GM19463 (cell line): Measurements from ENCODE around the gene CLCNKB.
A peak's percentile ranks its signal among the peaks of the same experiment; 100 is the strongest.
"Not testable (repeated sequence)": the region's sequence is repeated elsewhere in the genome, so short reads cannot be mapped to it uniquely, and the experiment has no call there.

Experiments used
- ATAC-seq: cut with Tn5 transposase; IDR thresholded peaks from one replicate; pipeline ENCODE4 v1.9.1; 2021; ENCODE audit warnings: mild to moderate bottlenecking, moderate library complexity; ENCODE audit not compliant: unreplicated experiment

CLCNKB gene

DNA sequence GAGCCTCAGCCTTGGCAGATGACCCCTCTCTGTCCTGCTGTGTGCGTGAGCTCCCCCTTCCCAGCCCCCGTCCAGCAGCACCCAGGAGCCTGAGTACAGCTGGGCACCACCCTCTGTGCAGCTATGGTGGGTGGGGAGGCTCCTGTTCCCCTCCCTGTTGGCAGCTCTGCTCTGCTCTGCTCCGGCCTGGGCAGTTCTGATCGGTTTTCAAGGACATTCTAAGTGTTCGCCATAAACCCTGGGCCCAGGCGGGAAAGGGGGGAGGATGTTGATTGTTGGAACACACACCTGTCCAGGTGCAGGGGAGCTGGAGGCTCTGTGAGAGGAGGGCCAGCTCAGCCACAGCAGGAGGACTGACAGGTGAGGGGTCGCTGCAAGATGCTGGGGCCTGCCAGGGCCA, at the start of gene CLCNKB:
Gene CLCNKB, plus strand, starts transcription at position 262 of the 400 bp plus-strand sequence. CDS start 711 bp downstream, outside the sequence.
- no peak for ATAC-seq

DNA sequence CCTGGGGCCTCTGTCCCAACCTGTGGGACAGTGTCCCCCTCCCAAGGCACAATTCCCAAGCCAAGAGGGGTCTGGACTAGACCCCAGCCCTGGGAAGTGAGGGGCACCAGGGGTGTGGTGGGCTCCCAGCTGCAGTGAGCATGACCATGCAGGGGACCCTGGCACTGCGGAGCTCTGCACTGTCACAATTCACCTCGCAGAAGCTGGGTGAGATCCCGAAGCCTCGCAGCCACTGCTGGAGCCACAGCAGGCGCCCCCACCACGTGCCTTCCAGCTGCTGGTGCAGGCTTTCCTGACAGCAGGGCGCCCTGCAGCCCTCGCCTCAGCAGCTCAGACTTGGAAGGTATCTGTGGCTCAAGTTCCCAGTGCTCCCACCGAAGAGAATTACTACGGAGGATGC, 49.5 kb upstream of the CLCNKB start:
- ATAC-seq, result no peak

DNA sequence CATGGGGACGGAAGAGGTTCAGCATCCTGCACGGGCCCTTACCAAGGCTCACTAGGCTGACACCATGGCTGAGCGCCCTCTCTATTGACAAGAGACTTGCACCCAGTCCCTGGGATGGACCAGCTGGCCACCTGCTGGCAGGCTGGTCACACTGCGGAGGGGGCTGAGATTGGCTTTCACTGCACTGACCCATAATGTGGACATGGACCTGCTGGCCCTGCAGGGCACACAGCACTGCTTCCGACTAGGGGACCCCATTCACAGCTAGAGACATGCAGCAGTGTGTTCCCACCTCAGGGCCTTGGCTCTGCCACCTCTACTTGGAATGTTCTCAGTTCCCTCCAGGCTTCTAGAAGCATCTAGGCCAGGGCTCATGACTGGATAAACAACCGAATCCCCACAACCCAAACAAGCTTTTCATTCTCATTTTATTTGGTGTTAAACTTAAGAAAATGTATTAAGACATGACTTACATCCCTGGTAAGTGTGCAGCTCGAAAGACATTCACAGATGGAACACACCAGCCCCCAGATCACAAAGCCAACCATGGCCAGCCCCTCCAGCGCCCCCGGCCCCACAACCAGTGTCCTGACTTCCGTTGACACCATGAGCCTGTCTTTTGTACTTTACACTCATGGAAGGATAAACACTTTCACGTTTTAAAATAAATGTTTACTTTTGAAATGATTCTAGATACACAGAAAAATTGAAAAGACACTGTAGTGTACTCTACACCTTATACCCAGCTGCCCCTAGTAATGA, 48.8 kb upstream of the CLCNKB start:
- ATAC-seq, result no peak

DNA sequence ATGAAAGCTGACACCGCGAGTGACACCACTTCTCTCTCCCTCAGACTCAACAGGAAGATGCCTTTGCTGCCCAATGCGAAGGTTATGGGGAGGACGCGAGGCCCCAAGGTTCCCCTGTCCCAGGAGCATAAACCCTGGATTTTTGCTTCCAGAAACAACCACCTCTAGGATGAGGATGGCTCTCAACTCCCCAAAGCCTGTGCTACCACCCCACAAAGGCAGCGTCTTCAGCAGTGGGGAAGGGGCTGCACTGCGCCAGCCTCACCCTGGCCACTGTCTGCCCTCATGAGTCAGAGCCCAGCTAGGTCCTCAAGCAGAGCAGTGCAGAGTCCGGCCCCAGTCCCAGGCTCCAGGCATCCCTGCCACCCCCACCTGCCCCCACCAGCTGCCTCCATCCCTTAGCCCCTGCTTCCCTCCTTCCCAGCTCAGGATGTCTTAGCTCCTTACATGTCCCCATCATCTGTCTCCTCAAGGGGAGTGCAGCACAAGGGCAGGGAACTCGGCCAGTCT, 46.5 kb upstream of the CLCNKB start:
- no peak for ATAC-seq

DNA sequence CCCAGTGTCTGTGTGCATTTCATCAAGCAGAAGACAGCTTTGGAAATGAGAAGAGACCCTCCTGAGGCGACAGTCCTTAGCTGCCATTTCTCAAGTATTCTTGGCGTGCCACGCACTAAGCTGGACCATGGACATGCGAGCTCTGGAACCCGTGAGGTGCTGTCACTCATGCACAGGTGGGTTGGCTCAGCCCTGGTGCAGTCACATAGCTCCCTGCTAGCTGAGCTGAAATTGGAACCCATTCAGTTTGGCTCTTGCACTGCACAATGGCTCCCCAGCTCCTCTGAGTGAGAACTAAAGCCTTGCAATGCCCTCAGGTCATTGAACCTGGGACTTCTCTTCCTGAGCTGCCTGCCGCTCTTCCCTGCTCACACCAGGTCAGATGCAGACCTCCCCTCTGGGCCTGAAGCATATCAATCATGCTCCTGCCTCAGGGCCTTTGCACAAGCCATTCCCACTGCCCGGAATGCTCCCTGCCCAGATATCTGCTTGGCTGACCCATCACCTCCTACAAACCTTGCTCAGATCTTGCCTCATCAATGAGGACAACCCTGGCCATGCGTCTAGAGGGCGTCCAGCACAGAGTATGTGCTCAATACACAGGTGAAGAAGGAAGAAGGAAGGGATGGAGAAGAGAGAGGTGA, 45.8 kb upstream of the CLCNKB start:
- no peak for ATAC-seq

DNA sequence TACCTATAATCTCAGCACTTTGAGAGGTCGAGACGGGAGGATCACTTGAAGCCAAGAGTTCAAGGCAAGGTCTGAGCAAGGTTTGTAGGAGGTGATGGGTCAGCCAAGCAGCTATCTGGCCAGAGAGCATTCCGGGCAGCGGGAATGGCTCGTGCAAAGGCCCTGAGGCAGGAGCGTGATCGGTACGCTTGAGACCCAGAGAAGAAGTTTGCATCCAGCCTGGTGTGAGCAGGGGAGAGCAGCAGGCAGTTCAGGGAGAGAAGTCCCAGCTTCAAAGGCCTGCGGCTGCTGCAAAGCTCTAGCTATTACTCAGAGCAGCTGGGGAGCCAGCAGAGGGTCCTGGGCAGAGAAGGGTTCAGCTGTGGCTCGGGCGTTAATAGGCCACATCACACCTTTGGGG, 44.7 kb upstream of the CLCNKB start:
- no peak for ATAC-seq

DNA sequence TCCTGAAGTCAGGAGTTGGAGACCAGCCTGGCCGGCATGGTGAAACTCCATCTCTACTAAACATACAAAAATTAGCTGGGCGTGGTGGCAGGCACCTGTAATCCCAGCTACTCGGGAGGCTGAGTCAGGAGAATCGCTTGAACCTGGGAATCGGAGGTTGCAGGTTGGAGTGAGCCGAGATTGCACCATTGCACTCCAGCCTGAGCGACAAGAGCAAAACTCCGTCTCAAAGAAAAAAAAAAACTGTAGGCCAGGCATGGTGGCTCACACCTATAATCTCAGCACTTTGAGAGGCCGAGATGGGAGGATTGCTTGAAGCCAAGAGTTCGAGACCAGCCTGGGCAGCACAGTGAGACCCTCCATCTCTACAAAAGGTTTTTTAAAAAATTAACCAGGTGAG, 42.3 kb upstream of the CLCNKB start:
- not testable (repeated sequence) for ATAC-seq

DNA sequence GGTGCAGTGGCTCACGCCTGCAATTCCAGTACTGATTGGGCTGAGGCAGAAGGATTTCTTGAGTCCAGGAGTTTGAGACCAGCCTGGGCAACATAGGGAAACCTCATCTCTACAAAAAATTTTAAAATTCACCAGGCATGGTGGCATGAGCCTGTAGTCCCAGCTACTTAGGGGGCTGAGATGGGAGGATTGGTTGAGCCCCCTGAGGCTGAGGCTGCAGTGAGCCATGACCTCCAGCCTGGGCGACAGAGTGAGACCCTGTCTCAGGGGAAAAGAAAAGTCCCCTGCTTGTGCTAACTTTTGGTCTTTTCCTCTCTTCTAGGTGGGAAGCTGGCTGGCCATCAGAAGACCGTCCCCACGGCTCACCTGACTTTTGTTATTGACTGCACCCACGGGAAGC, 38.0 kb upstream of the CLCNKB start:
- no peak for ATAC-seq

DNA sequence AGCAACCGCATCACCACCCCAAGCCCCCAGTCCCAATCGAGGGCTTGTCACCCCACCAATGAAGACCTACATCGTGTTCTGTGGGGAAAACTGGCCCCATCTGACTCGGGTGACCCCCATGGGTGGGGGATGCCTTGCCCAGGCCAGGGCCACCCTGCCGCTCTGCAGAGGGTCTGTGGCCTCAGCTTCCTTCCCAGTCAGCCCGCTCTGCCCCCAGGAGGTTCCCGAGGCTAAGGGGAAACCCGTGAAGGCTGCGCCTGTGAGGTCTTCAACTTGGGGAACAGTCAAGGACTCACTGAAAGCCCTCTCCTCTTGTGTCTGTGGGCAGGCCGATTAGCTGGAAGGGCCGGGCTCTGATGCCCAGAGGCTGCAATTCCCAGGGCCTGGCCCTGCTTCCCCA, 37.6 kb upstream of the CLCNKB start:
- no peak for ATAC-seq

DNA sequence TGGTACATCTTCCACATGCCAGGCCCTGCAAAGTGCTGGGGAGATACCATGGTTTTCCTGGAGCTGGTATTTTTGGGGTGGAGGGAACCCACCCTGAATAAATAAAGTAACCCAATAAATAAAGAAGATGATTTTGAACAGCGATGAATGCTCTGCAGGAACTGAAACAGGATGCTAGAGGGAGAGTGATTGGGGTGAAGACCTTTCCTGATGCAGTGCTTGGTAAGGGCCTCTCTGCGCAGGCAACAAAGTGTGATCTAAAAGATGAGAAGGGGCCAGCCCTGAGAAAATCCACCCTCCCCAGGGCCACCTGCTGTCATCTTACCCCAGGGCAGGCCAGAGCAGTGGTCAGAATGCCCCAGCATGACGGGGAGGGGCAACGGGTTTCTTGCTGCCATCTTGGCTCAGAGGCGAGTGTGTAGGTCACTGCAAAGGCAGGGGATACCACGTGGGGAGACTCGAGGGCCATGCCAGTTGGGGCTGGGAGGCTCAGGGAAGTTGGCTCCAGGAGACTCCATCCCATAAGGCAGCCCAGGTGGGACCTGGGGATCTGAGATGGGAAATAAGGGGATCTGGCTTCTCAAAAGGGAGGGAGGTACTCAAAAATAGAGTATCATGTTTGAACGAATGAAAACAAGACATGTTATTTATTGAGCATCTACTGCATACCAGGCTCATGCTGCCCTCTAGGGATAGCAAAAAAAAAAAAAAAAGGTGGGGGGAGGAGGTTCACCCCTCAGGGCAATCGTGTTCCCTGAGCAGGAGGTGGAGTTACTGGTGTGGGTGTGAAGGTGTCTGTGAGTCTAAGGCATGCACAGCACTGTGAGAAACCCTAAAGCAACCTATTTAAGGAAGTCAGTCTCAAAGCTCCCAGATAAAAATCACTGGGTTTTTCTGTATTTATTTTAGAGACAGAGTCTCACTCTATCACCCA, 36.8 kb upstream of the CLCNKB start:
- ATAC-seq, result no peak

DNA sequence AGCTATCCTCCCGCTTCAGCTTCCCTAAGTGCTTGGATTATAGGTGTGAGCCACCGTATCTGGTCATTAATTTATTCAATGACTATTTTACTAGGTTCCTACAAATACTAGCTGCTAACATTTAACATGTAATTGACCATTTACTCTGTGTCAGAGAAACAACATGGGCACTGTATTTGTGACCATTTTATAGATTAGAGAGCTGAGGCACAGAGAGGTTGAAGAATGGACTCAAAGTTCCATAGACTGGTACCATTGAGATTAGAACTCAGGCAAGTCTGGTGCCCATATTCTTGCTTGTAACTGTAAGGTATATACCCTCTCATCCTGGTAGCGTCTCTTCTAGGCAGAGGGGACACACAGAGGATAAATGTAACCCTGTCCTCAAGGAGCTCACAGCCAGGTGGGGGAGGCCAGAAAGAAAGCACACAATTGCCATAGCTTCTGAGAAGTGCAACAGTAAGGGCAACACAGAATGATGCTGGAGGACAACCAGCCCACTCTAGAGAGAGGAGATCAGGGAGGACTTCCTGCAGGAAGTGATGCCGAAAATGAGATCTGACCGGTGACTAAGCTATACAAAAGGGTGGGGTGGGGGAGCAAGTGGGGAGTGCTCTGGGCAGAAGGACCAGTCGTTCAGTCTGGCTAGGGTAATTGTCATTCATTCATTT, 35.8 kb upstream of the CLCNKB start:
- ATAC-seq, result no peak

DNA sequence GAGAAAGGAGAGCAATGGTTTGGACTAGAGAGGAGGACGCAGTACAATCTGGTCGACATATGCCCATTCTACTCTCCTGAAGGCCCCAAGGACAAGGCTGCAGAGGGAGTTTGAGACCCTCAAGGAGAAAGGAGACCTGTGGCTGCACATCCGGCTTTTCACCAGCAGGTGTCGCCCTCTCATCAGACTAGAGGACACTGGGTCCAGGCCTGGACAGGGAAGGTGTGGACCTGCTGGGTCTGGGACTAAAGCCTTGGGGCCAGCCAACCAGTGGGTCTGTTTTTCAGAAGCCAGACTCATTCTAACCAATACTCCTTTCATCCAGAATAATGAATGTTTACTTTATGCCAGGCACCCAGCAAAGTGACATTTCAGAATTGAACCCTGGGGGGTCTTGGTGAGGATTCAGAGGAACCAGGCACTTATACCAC, 34.5 kb upstream of the CLCNKB start:
- ATAC-seq, result no peak

DNA sequence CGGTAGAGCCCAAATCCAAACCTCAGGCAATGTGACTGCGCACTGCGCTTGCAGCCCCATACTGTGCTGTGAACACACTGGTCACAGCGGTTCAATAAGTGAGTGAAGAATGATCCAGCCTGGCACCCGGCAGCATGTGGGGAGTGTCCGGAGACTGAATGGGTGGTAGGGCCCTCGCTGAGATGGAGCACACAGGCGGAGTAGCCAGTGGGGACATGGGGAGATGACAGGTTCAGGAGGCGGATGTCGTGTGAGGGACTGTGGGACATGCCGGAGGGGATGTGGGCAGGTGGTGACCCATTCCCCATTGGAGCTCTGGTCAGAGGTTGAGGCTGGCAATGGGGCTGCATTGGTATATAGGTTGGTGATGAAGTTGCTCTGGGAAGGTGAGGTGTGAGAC, 33.9 kb upstream of the CLCNKB start:
- no peak for ATAC-seq

DNA sequence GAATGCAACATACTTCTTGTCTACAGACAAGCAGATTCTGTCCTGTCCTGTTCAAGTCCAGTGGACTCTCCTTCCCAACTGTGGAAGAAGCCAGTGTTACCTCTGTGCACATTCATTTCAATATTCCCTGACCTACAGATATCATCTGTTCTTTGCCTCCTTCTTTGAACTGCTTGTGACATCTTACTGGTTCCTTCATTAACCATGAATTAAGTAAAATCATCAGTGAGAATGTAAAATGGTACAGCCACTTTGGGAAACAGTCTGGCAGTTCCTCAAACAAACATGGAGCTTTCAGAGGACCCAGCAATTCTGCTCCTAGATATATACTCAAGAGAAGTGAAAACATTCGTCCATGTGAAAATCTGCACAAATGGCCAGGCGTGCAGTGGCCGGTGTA, 32.7 kb upstream of the CLCNKB start:
- ATAC-seq, result no peak

DNA sequence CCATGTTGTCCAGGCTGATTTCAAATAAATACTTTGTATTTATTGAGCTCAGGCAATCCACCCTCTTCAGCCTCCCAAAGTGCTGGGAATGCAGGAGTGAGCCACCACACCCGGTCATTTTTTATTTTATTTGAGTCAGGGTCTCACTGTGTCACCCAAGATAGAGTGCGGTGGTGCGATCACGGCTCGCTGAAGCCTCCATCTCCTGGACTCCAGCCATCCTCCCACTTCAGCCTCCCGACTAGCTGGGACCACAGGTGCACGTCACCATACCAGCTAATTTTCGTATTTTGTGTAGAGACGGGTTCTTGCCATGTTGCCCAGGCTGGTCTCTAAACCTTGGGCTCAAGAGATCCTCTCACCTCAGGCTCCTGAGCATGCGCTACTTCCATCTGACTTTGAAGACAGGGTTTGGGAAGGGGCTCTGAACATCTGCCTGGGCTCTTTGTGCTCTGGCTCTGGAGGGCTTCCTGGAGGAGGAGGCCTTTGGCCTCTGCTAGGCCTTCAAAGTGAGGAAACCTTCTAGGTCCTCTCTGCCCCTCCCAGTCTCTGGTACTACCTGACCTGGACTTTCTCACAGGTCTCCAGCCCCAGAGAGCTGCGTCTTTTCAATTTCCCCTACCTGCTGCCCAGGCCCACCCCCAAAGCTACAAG, 31.5 kb upstream of the CLCNKB start:
- no peak for ATAC-seq

DNA sequence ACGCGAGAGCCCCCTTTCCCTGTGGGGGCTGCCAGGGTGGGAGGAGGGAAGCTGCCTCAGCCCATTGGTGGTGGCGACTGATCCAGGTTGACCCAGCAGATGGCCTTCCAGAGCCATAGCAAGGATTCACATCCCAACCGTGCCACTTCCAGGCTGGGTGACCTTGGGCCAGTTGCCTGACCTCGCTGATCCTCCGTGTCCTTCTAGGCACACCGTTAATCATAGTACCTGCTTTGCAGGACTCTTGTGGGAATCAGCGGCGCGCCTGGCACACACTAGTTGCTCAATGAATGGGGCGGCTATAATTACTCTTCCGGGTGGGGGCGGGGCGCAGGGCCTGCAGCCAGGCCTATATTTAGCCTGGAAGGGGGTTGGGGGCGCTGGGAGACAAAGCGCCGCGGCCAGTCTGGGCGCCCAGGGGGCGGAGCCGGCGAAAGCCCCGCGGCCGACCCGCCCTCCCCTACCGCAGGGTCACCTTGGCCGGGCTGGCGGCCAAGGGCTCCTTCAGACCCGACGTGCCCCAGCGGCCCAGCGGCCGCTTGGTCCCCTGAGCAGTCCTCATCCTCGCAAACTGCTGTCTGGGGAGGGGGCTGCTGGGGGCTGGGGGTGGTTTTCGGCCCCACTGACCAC, 30.9 kb upstream of the CLCNKB start:
- peak; percentile 36 for ATAC-seq

DNA sequence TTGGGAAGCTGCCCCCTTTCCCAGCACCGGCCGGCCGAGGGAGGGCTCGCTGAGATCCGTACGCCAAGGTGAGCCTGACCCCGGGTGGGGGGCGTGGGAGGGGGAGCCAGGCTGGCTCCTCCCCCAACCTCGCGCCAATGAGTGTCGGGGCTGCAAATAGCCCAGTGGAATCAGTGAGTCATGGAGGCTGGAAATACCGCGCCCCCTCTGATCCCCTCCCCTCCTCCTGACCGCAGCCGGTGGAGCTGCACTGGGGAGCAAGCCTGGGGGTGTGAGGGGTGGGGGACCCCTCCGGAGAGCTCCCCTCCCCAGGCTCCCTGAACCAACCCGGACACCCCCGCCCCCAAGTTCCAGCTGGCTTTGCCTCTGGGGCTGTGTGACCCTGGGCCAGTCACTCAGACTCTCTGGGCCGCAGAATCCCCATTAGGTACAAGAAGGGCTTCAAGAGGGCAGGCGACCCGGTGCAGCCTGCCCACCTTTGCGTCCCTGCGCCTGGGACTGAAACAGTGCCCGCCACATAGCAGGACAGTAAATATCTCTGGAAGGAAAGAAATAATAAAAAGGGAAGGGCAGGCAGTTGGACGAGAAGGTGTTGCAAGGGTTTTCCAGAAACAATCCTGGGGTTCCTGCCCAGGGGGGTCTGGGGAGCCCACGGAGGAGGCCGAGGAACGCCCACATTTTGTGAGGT, 30.2 kb upstream of the CLCNKB start:
- ATAC-seq, result peak; percentile 48

DNA sequence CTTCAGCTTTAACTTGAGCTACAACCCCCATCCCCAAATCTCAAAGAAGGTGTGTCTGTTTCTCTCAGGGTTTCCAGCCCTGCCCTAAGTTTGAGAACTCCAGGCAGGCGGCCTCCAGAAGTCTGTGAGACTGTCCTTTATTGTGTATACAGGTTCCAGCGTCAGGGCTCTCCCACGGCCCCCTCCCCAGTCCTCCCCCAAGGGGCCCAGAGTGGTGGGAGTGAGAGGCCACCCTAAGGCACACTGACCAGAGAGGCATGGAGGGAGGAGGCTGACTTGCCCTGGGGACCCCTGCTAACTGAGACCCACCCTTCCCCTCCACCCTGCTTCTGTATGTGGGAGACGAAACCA, 29.7 kb upstream of the CLCNKB start:
- no peak for ATAC-seq
